ENCODE data around the gene CALU.
A peak's percentile ranks its signal among the peaks of the same experiment; 100 is the strongest.

The CALU gene

GRCh38 chr7:128790315-128791041, 51.3 kb downstream of the CALU start:
- Histone ChIP-seq H3K9me3 (ENCODE audit: control insufficient read depth, low read length) (no peaks in the 10 kb centered on the region), H2AFZ (peak overlapping the region; percentile 95), H3K9ac (no peak overlapping the region), H3K4me2 (ENCODE audit: low read length) (peak overlapping the region; percentile 91), H3K4me1 (peaks cover 7% of the 10 kb centered on the region), H3K4me3 (ENCODE audit: low read depth, low read length) (peak overlapping the region; percentile 65), H3K79me2 (no peaks in the 10 kb centered on the region), H3K27ac (no peak overlapping the region), H3K36me3 (ENCODE audit: control insufficient read depth, insufficient read depth, low read length) (no peaks in the 10 kb centered on the region), H3K27me3 (ENCODE audit: control insufficient read depth, insufficient read depth, low read length) (no peaks in the 10 kb centered on the region)
- TF ChIP-seq CTCF (IDR thresholded peaks at IDR 0.05): no peak

GRCh38 chr7:128791121-128791971, 52.2 kb downstream of the CALU start, which contains the start of gene CCDC136:
CCDC136 (plus strand) TSS chr7:128791968; CDS start chr7:128792412, 444 bp downstream.
- Histone ChIP-seq H3K9me3 (ENCODE audit: control insufficient read depth, low read length) (no peaks in the 10 kb centered on the region), H3K4me2 (ENCODE audit: low read length) (peak within 1 kb of the TSS; percentile 91), H3K79me2 (no peaks in the 10 kb centered on the region), H3K27me3 (ENCODE audit: control insufficient read depth, insufficient read depth, low read length) (no peaks in the 10 kb centered on the region), H3K36me3 (ENCODE audit: control insufficient read depth, insufficient read depth, low read length) (no peaks in the 10 kb centered on the region), H3K27ac (no peak within 1 kb of the TSS), H2AFZ (peak within 1 kb of the TSS; percentile 95), H3K9ac (no peak within 1 kb of the TSS), H3K4me1 (peaks cover 7% of the 10 kb centered on the region), H3K4me3 (ENCODE audit: low read depth, low read length) (peak within 1 kb of the TSS; percentile 65)
- TF ChIP-seq CTCF (IDR thresholded peaks at IDR 0.05): no peak

- no peak for TF ChIP-seq CTCF (IDR thresholded peaks at IDR 0.05)
- Histone ChIP-seq H2AFZ (peak overlapping the region; percentile 95), H3K4me3 (ENCODE audit: low read depth, low read length) (peak overlapping the region; percentile 65), H3K36me3 (ENCODE audit: control insufficient read depth, insufficient read depth, low read length) (no peaks in the 10 kb centered on the region), H3K9me3 (ENCODE audit: control insufficient read depth, low read length) (no peaks in the 10 kb centered on the region), H3K79me2 (no peaks in the 10 kb centered on the region), H3K27ac (no peak overlapping the region), H3K27me3 (ENCODE audit: control insufficient read depth, insufficient read depth, low read length) (no peaks in the 10 kb centered on the region), H3K4me2 (ENCODE audit: low read length) (peak overlapping the region; percentile 91), H3K4me1 (peaks cover 7% of the 10 kb centered on the region), H3K9ac (no peak overlapping the region)
These were observed 52.8 kb downstream of the CALU start for GRCh38 chr7:128791972-128792327.

GRCh38 chr7:128792471-128793180, 53.5 kb downstream of the CALU start:
- no peak overlapping the region for H2AFZ ChIP-seq
- H3K36me3 ChIP-seq (ENCODE audit: control insufficient read depth, insufficient read depth, low read length): no peaks in the 10 kb centered on the region
- H3K4me2 ChIP-seq (ENCODE audit: low read length): no peak overlapping the region
- no peak for TF ChIP-seq CTCF (IDR thresholded peaks at IDR 0.05)
- no peak overlapping the region for H3K27ac ChIP-seq
- H3K4me1 ChIP-seq: peaks cover 7% of the 10 kb centered on the region
- no peaks in the 10 kb centered on the region for H3K9me3 ChIP-seq (ENCODE audit: control insufficient read depth, low read length)
- H3K79me2 ChIP-seq: no peaks in the 10 kb centered on the region
- H3K27me3 ChIP-seq (ENCODE audit: control insufficient read depth, insufficient read depth, low read length): no peaks in the 10 kb centered on the region
- H3K4me3 ChIP-seq (ENCODE audit: low read depth, low read length): no peak overlapping the region
- H3K9ac ChIP-seq: no peak overlapping the region
